GM10266 (cell line): ENCODE measurements around the gene SNAI3.

Source experiments
- DNase-seq: peaks from one replicate; pipeline ENCODE4 v3.0.0; 2012; ENCODE audit errors: extremely low spot score
- CTCF ChIP-seq: IDR thresholded peaks from 2 replicates; pipeline ENCODE4 v1.5.1; 2012; ENCODE audit warnings: mild to moderate bottlenecking, low read depth; ENCODE audit not compliant: control insufficient read depth, insufficient read depth; ENCODE audit errors: missing control alignments

Gene SNAI3

GRCh38 chr16:88715312-88716190, 29.2 kb upstream of the SNAI3 start:
- TF ChIP-seq CTCF, result no peak
- no peak for DNase-seq

GRCh38 chr16:88714420-88715302, 28.4 kb upstream of the SNAI3 start:
- no peak for TF ChIP-seq CTCF
- no peak for DNase-seq

GRCh38 chr16:88713568-88714419, 27.5 kb upstream of the SNAI3 start:
- no peak for DNase-seq
- no peak for TF ChIP-seq CTCF

- TF ChIP-seq CTCF, result no peak
- DNase-seq, result no peak
Observed at GRCh38 chr16:88713054-88713453, 26.7 kb upstream of the SNAI3 start.

GRCh38 chr16:88712362-88712979, 26.2 kb upstream of the SNAI3 start:
- TF ChIP-seq CTCF, result no peak
- DNase-seq, result no peak

GRCh38 chr16:88711750-88712340, 25.5 kb upstream of the SNAI3 start:
- no peak for TF ChIP-seq CTCF
- DNase-seq, result no peak
